Stimulated activated CD4-positive, alpha-beta T cell treated with anti-CD3 and anti-CD28 coated beads, Interleukin-12 subunit alpha, Interleukin-12 subunit beta, amount 100 ng/mL, for 24 hours (primary cell): ENCODE results near the gene ACP6.
A peak's percentile ranks its signal among the peaks of the same experiment; 100 is the strongest.
"Not testable (repeated sequence)": the region's sequence is repeated elsewhere in the genome, so short reads cannot be mapped to it uniquely, and the experiment has no call there.

ENCODE experiments used
- DNase-seq, 2 experiments: peaks; one replicate each; pipeline ENCODE4 v3.0.0-alpha.2; 2020; ENCODE audit warnings: low read depth in 2 of 2

The ACP6 gene

GRCh38 chr1:147670319-147671001 is at the start of gene ACP6:
TSS of gene ACP6 (minus strand) at chr1:147670524. CDS start at chr1:147670048, 476 bp downstream.
- DNase-seq = peak; percentile 78 to 90

GRCh38 chr1:147719711-147720225 is 49.4 kb upstream of the ACP6 start:
- no peak for DNase-seq

GRCh38 chr1:147719029-147719698 is 48.8 kb upstream of the ACP6 start:
- DNase-seq = no peak

- DNase-seq = no peak
Observed at GRCh38 chr1:147717706-147718097, 47.4 kb upstream of the ACP6 start.

- DNase-seq = no peak
Observed at GRCh38 chr1:147717051-147717705, 46.9 kb upstream of the ACP6 start.

- no peak for DNase-seq
Observed at GRCh38 chr1:147712605-147713004, 42.3 kb upstream of the ACP6 start.

GRCh38 chr1:147700042-147701006 is 30.0 kb upstream of the ACP6 start:
- peak; percentile 16 to 26 for DNase-seq

GRCh38 chr1:147699686-147700041 is 29.3 kb upstream of the ACP6 start:
- no peak for DNase-seq

- no peak for DNase-seq
Observed at GRCh38 chr1:147683163-147683763, 12.9 kb upstream of the ACP6 start.

- not testable (repeated sequence) for DNase-seq
Observed at GRCh38 chr1:147680608-147681235, 10.4 kb upstream of the ACP6 start.

GRCh38 chr1:147677681-147678080 is 7.4 kb upstream of the ACP6 start:
- not testable (repeated sequence) for DNase-seq

- no peak for DNase-seq
Observed at GRCh38 chr1:147676311-147677085, 6.2 kb upstream of the ACP6 start.

- DNase-seq = no peak
Observed at GRCh38 chr1:147673816-147674215, 3.5 kb upstream of the ACP6 start.

GRCh38 chr1:147673406-147673805 is 3.1 kb upstream of the ACP6 start:
- DNase-seq = no peak

GRCh38 chr1:147669469-147670318 is 630 bp downstream of the ACP6 start:
- DNase-seq = peak; percentile 18 to 29

- DNase-seq = no peak
Observed at GRCh38 chr1:147665521-147665920, 4.8 kb downstream of the ACP6 start.

- no peak for DNase-seq
Observed at GRCh38 chr1:147664206-147664605, 6.1 kb downstream of the ACP6 start.

GRCh38 chr1:147654511-147654910 is 15.8 kb downstream of the ACP6 start:
- no peak for DNase-seq

- no peak for DNase-seq
Observed at GRCh38 chr1:147652306-147652705, 18.0 kb downstream of the ACP6 start.
